Germinal center (tissue), 1 donor: ENCODE results near the gene SCTR.

ENCODE experiments used
- DNase-seq: peaks from one replicate; pipeline ENCODE4 v3.0.0; 2012; ENCODE audit warnings: mixed read lengths, low spot score

SCTR gene

GRCh38 chr2:119523383-119523951 lies 816 bp downstream of the SCTR start:
- DNase-seq, result no peak

- no peak for DNase-seq
Observed at GRCh38 chr2:119522671-119523070, 1.6 kb downstream of the SCTR start.

GRCh38 chr2:119521433-119522050 lies 2.7 kb downstream of the SCTR start:
- no peak for DNase-seq

DNA sequence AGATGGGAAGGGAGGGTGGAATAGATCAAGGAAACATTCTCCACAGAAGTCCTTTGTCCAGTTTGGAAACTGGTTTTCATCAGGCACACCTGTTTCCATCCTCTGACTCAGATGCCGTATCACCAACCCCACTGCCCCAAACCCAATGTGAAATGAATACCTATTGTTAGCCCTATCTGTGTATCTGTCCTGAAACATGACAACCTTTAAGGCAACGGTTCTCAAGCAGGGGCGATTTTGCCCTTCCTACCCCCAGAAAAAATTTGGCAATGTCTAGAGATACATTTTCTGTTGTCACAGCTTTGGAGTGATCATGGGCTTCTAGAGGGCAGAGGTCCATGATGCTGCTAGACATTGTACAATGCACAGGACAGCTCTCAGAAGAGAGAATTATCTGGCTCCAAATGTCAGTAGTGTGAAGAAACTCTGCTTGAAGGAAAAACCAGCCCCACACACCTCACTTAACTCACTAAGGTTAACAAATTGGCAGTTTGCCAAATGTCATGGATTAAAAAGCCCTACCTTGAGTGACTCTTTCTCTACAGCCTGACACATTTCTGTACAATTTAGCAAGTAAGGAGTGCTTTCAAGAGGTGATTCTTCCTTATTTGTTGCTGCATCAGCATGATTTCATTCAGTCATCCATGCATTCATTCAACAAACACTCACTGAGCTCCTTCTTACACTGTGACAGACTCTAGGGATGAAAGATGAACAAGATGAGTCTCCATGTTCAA lies 3.4 kb downstream of the SCTR start:
- DNase-seq, result no peak

GRCh38 chr2:119519057-119519408 lies 5.2 kb downstream of the SCTR start:
- no peak for DNase-seq

DNA sequence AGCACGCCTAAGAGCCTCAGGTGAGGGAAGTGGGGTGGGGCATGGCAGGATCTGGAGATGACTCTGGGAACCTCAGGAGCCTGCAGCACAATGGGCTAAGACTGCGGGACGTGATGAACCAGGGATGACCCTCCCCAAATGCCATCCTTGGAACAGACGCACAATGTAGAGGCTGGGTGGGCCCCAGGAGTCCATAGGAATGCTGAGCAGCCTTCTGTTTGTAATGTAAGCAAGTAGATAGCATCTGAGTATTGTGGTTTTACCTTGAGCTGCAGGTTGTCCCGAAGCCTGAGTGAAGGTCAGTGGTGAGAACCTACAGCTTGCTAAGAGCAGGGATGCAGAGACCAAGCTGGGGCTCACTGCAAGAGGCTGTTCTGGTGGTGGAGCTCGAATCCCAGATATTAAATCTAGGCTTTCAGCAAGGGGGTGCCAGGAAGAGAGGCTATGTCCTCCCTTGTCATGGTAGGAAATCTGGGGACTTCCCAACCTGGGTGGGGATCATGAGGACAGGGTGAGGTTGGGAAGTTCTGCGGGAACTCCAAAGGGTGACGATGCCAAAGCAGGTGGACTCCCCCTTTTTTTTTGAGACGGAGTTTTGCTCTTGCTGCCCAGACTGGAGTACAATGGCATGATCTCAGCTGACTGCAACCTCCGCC lies 5.8 kb downstream of the SCTR start:
- no peak for DNase-seq

DNA sequence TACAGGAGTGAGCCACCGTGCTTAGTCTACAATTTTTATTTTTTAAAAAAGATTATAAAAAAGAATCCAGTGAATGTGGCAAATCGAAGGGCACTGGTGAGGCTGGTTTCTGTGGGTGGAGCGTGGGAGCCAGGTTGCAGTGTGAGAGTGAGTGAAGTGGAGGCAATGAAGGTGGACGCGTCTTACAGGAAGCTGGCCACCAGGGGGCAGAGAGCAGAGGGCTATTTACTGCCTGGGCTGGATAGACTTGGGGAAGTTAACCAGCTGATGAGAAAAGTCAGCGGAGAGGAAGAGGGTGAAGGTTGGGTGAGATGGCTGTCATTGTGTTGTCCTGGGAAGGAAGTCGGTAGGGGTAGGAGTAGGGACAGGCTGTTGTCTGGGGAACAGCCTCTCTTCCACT lies 6.8 kb downstream of the SCTR start:
- DNase-seq, result peak; percentile 77

- no peak for DNase-seq
Observed at GRCh38 chr2:119516121-119516520, 8.2 kb downstream of the SCTR start.

- DNase-seq, result no peak
Observed at GRCh38 chr2:119513832-119514231, 10.5 kb downstream of the SCTR start.

- no peak for DNase-seq
Observed at GRCh38 chr2:119512946-119513345, 11.3 kb downstream of the SCTR start.

DNA sequence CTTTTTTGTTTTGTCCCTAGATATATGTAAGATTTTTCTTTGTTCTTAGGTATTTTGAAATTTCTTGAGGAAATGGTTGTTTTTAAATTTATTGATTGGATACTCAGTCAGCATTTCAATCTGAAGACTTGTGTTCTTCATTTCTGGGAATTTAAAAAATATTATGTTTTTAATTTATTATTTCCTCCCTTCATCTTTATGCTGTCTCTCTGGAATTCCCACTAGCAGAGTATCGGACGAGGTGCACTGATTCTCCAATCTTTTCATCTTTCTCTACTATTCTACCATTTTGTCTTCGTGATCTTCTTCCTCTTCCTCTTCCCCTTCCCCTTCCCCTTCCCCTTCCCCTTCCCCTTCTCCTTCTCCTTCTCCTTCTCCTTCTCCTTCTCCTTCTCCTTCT lies 12.3 kb downstream of the SCTR start:
- no peak for DNase-seq

GRCh38 chr2:119508756-119509155 lies 15.5 kb downstream of the SCTR start:
- no peak for DNase-seq

- no peak for DNase-seq
Observed at GRCh38 chr2:119496682-119497081, 27.6 kb downstream of the SCTR start.

DNA sequence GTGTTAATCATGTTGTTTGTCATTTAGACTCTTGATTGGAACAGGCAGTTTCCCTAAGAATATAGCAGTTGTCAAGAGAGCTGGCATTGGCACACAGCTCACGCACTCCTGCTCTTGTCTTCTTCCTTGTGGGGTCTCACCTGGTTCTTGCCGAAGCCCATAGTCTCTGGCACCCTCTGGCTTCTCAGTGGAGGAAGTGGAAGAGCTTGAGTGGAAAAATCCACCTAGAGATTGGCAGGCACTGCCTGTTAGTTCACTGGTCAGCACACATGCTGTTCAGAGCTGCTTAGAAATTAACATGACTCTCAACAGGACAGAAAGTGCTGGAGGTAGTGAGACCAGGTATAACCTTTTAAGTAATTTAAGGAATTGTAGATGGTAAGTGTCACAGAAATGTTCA lies 28.3 kb downstream of the SCTR start:
- no peak for DNase-seq

GRCh38 chr2:119494163-119494790 lies 30.0 kb downstream of the SCTR start:
- DNase-seq, result no peak

- no peak for DNase-seq
Observed at GRCh38 chr2:119491776-119492525, 32.3 kb downstream of the SCTR start.

GRCh38 chr2:119490653-119491195 lies 33.6 kb downstream of the SCTR start:
- no peak for DNase-seq

GRCh38 chr2:119490106-119490505 lies 34.2 kb downstream of the SCTR start:
- no peak for DNase-seq

DNA sequence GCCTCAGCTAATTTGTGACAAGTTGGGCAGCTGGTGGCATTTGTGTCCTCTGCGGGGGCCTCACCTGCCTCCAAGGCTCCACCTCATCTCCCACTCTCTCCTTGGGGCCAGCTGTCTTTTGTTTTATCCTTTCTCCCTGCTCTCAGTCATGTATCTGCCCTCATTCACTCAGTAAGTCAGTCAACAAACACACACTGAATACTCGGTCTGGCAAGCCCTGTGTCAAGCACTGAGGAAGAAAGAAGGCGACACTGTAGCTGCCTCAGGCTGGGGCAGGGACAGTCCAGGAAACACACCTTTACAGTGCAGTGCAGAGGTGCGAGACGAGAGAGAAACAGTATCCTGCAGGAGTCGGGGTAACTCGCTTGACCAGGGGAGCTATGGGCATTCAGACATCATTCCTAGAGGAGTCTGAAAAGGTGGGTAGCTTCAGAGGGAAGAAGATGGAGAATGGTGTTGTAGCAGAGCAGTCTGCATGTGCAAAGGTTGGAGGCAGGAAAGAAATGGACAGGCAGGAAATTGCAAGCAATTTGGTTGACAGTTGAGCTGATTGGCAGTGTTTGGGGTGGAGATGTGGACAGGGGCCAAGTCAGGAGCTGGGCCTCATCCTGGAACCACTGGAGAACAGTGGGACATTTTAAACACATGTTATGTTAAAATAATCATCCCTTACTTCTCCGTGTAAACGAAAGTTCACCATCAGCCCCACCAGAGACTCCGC lies 34.9 kb downstream of the SCTR start:
- no peak for DNase-seq

- DNase-seq, result no peak
Observed at GRCh38 chr2:119488245-119489214, 35.8 kb downstream of the SCTR start.
